Stimulated activated CD4-positive, alpha-beta T cell treated with anti-CD3 and anti-CD28 coated beads, Interleukin-15, amount 100 ng/mL, for 24 hours (primary cell): ENCODE results near the gene SMIM35.

Experiments
- DNase-seq: peaks from one replicate; pipeline ENCODE4 v3.0.0-alpha.2; 2020

Gene SMIM35

GRCh38 chr11:118108513-118108912 lies 21.8 kb upstream of the SMIM35 start:
- no peak for DNase-seq

- no peak for DNase-seq
These were observed 20.1 kb upstream of the SMIM35 start for GRCh38 chr11:118106789-118107335.

DNA sequence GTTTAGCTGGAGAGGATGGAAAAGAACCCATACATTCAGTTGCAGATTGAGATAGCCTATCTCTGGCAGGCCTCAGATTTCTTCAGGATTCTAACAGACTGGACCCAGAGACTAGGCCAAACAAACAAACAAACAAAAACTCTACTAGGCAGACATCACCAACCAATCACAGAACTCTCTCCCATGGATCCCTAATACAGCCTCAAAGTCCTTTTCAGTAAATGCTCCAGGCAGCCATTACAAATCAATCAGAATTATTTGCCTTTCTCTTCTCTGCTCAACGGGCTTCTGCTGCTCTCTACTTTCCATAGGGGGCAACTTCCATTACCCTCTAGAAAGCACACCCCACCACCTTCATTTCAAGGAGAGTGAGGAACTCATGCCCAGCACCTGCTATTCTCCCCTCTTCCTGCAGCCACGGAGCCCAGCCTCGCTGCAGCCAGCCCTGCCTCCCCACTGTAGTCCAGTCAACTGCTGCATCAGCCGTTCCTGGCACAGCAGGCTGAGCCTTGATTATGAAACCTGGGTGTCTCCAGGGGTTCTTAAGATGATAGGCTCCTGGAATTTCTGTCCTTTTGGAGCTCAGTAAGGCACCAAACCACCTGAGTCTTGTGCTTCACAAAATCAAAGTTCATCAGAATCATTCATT lies 19.0 kb upstream of the SMIM35 start:
- no peak for DNase-seq

DNA sequence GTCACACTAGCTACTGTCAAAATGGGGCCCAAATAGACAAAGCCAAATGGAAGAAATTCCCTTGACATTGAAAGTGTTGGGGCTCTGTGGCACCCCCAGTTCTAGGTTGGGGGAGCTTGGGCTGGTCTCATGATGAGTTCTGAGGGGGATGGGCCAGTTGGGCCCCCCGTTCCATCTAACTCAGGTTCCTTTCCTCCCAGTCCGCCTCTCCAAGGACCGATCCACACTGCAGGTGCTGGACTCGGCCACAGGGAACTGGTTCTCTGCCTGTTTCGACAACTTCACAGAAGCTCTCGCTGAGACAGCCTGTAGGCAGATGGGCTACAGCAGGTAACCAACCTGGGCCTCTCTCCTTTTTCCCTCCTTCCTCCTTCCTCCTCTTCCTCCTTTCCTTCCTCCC lies 17.7 kb upstream of the SMIM35 start:
- DNase-seq = no peak

DNA sequence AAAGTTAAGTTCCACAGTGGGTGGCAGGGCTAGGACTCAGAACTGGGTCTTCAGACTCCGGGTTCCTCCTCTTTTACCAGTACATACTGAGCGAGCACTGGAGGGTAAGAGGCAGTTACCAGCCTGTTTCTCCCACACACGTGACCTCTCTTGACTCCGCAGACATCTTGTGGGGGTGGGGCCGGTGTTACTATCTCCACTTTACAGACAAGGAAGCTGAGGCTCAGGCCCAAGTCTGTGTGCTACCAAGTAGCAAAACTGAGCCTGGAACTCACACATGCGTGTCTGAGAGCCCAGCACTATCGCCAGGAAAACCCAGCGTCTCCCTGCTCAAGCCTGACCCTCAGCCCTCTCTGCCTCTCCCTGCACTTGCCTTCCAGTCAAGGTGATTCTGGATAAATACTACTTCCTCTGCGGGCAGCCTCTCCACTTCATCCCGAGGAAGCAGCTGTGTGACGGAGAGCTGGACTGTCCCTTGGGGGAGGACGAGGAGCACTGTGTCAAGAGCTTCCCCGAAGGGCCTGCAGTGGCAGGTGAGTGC lies 16.0 kb upstream of the SMIM35 start:
- DNase-seq = no peak

DNA sequence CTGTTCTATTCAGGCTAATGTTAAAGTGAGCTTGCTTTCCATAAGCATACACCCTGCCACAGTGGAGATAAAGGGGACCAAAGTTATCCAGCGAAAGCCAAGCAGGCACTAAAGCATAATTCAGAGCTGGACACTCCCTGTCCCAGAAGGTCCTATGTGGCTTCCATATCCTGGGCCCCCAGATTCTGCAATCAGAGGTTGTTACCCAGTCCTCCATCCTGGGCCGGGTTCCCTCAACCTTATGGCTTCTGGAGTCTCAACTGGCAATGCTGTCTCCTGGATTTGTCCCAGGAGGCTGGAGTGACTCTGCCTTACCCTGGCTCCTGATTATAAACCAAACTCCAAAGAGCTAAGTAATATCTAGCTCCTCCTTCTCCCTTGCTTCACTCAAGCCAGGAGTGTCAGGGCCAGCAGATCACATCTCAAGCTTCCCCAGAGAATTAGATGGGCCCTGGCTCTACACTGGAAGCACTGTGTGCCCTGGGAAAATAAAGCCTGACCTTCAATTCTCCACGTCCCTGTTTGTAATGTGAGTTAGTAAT lies 14.0 kb upstream of the SMIM35 start:
- no peak for DNase-seq

- DNase-seq = no peak
These were observed 13.2 kb upstream of the SMIM35 start for GRCh38 chr11:118099838-118100556.

DNA sequence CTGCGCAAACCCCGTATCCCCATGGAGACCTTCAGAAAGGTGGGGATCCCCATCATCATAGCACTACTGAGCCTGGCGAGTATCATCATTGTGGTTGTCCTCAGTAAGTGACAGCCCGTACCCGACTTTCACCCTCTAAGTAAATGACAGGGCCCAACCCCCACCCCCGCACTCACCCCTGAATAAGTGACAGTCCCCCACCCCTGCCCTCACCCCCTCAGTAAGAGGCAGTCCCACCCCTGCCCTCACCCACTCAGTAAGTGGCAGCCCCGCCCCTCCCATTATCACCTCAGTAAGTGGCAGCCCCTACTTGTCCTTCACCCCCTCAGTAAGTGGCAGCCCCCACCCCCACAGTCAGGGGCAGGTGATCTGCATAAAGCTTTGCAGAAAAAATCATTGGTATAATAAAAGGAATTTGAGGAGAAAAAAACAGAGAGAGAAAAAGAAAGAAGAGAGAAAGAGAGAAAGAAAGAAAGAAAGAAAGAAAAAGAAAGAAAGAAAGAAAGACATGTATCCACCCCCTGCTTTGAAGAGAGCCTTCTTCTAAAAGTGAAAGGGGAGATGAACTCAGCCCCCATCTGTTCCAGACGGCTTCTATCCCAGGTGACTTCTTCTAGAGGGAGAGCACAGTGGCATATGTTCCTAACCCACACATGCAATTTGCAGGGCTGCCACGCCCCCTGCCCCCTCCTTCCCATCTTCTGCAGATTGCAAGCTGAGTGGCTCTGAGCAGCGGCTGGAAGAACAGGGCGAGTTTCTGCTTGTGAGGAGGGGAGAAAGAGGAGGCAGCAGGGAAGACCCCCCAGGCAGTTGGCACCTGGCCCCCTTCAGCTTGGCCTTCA lies 12.5 kb upstream of the SMIM35 start:
- DNase-seq = no peak

DNA sequence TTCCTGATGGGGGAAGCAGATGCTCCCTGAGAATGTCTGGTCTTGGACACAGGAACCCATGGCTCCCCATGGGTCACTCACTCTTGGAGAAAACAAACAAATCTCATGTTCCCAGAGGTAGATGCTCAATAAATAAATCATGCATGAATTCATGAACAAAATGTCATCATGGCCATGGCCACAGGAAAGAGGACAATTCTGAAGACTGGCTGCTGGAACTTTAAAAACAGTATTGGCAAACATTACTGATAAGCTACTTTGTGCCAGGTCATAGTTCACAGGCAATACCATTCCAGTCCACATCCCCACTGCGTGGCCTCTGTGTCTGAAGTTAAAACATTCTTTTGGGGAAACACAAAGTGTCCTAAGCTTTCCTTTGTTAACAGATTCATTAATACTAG lies 9.2 kb upstream of the SMIM35 start:
- DNase-seq = no peak

- DNase-seq = no peak
These were observed 8.7 kb upstream of the SMIM35 start for GRCh38 chr11:118095493-118095892.

GRCh38 chr11:118092907-118093571 lies 6.3 kb upstream of the SMIM35 start:
- DNase-seq = no peak

- DNase-seq = no peak
These were observed 4.9 kb upstream of the SMIM35 start for GRCh38 chr11:118091690-118092089.

- DNase-seq = no peak
These were observed 3.9 kb upstream of the SMIM35 start for GRCh38 chr11:118090545-118091162.

- DNase-seq = no peak
These were observed 1.8 kb upstream of the SMIM35 start for GRCh38 chr11:118088531-118088930.

DNA sequence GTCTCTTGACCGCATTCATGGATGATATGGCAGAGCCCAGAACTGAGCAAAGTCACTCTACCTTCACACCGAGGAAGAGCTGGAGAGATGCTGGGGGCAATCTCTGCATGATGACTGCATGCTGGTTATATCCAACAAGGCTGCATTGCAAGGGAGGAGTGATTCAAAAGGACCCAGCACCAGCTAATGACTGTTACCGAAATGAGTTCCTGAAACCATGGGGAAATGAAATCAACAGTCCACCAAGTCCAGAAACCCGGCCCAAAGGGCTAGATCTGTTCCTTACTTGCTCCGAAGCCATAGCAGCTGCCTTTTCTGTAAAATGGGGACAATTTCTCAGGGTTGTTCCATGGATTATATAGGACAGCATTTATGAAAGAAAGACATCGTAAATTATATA lies 1.2 kb upstream of the SMIM35 start:
- DNase-seq = no peak

DNA sequence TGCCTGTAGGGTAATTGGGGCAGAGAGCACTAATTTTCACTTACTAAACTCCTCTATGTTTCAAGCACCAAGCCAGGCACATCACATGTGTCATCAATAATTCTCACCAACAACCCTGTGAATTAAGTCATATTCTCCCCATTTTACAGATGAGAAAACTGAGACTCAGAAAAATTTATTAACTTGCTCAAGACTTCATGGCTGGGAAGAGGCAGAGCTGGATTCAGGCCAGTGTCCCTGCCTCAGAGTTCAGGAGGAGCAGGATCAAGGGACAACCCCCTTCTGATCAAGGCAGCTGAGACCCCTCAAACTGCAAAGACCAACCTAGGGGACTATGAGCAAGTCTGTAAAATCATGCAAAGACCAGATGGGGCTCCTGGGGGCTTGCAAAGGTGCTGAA lies 2.1 kb downstream of the SMIM35 start:
- no peak for DNase-seq

DNA sequence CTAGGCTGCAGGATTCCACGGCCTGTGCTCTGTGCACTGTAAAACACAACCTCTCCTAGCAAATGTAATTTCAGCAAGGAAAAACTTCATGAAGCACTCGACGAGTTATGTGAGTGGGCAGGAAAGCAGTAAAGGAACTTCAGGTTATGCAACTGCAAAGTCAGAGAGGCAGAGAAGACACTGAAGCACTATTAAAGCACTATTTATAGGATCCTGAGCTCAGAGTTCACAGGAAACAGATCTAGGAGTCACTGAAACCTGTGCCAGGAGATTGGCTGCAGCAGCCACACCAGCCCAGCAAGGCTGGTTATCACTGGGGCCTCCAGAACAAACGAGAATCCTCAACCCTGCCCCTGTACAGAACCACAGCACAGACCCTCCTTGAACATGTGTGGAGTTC lies 2.5 kb downstream of the SMIM35 start:
- DNase-seq = no peak

GRCh38 chr11:118082880-118083552 lies 3.7 kb downstream of the SMIM35 start:
- no peak for DNase-seq

GRCh38 chr11:118081241-118081958 lies 5.4 kb downstream of the SMIM35 start:
- no peak for DNase-seq

DNA sequence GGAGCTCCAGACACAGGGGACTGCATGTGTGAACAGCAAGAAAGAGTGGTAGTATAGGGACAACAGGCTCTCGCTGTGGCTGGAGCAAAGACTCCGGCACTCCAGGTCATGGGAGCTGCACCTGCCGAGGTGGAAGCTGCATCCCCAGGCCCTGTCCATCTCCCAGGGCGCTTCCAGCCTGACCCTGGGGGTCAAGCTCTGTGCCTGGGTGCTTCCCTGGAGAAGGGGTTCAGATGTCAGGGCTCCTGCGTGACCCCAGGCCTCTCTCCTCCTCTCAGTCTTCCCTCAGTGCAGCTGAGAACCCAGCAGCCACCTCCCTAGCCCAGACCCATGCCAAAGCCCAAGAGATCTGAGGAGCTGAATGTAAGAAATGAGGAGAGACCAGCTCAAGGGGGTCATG lies 6.5 kb downstream of the SMIM35 start:
- DNase-seq = no peak

DNA sequence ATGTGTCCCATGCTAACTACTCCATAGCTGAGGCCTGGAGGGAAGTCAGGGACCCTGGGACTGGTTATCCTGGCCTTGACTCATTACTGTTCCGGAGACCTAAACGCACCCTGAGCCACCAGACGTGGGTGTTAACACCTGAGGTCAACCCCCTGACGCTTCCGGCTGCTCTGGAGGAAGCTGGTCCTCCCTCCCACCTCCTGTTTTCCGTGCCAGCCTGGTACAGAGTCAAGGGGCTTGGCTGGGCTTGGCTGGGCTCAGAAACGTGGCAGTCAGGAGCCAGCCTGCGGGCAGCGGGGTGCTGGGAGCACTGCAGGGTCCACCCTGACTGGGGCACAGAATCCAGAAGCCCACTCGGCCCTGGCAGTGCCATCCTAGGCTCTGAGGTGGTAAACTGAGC lies 7.3 kb downstream of the SMIM35 start:
- no peak for DNase-seq
